Keratinocyte (primary cell): Measurements from ENCODE around the gene CFAP77. TPM values are rescaled to one million over a fixed set of nuclear protein-coding genes. Genes with fewer than 3 reads are reported as not detected.

Source experiments
- DNase-seq: peaks from one replicate; pipeline ENCODE4 v3.0.0-alpha.2; 2011; ENCODE audit warnings: low read depth, missing footprints, low spot score
- FAIRE-seq: peaks from 2 replicates; lab custom pipeline; 2011; peaks lifted over from hg19 to GRCh38; lab: Jason Lieb, UNC
- H2AFZ ChIP-seq: 2 replicates; pipeline ENCODE4 v1.6.0; 2012; ENCODE audit warnings: low read length, control low read depth, inconsistent platforms; ENCODE audit not compliant: control insufficient read depth
- H3K27ac ChIP-seq: 2 replicates; pipeline ENCODE4 v1.5.1; 2011; ENCODE audit warnings: low read length; ENCODE audit not compliant: control insufficient read depth, insufficient read depth
- H3K27me3 ChIP-seq: 3 replicates; pipeline ENCODE4 v1.6.0; 2011; ENCODE audit warnings: low read length; ENCODE audit not compliant: control insufficient read depth, insufficient read depth; ENCODE audit errors: extremely low read depth
- H3K36me3 ChIP-seq, 2 experiments: 2 replicates in 1 of 2; 3 replicates in 1 of 2; pipeline ENCODE4 v1.5.1; 2011; ENCODE audit warnings: low read length in 2 of 2, mild to moderate bottlenecking in 1 of 2; ENCODE audit not compliant: control insufficient read depth in 2 of 2, insufficient read depth in 2 of 2; ENCODE audit errors: extremely low read depth in 1 of 2
- H3K4me1 ChIP-seq: 3 replicates; pipeline ENCODE4 v1.5.1; 2011; ENCODE audit warnings: low read length; ENCODE audit not compliant: control insufficient read depth, insufficient read depth; ENCODE audit errors: extremely low read depth
- H3K4me2 ChIP-seq: 3 replicates; pipeline ENCODE4 v1.6.0; 2011; ENCODE audit warnings: low read depth, low read length; ENCODE audit not compliant: control insufficient read depth, insufficient read depth; ENCODE audit errors: extremely low read depth
- H3K4me3 ChIP-seq, 3 experiments: fragments of 200-600 bp in 1 of 3; sonication (generic) in 1 of 3; 2 replicates in 2 of 3; 3 replicates in 1 of 3; pipeline ENCODE4 v1.5.1; 2011 to 2016; ENCODE audit warnings: low read length in 3 of 3, mild to moderate bottlenecking in 3 of 3, control low read depth in 2 of 3, inconsistent platforms in 1 of 3, low read depth in 1 of 3, mixed read lengths in 1 of 3, mixed run types in 1 of 3, moderate library complexity in 1 of 3; ENCODE audit not compliant: control insufficient read depth in 2 of 3, insufficient read depth in 2 of 3; ENCODE audit errors: extremely low read depth in 1 of 3
- H3K79me2 ChIP-seq: 2 replicates; pipeline ENCODE4 v1.6.0; 2012; ENCODE audit warnings: low read length; ENCODE audit not compliant: control insufficient read depth, insufficient read depth
- H3K9ac ChIP-seq: 3 replicates; pipeline ENCODE4 v1.6.0; 2011; ENCODE audit warnings: low read length; ENCODE audit not compliant: control insufficient read depth, insufficient read depth; ENCODE audit errors: extremely low read depth
- H3K9me1 ChIP-seq: 3 replicates; pipeline ENCODE4 v1.6.0; 2011; ENCODE audit warnings: low read length; ENCODE audit not compliant: control insufficient read depth, insufficient read depth; ENCODE audit errors: extremely low read depth
- H3K9me3 ChIP-seq: 2 replicates; pipeline ENCODE4 v1.5.1; 2012; ENCODE audit warnings: low read depth, low read length; ENCODE audit not compliant: control insufficient read depth
- H4K20me1 ChIP-seq: 3 replicates; pipeline ENCODE4 v1.6.0; 2011; ENCODE audit warnings: low read length; ENCODE audit not compliant: control insufficient read depth, insufficient read depth; ENCODE audit errors: extremely low read depth
- EZH2 ChIP-seq: IDR thresholded peaks from one replicate; pipeline ENCODE4 v1.6.1; 2012; ENCODE audit warnings: inconsistent platforms, mild to moderate bottlenecking, low read length, moderate library complexity
- dilution Hi-C: fragments of 300-500 bp; cut with MboI; formaldehyde crosslinking; loops from one replicate; pipeline ENCODE4 v1.7.0; 2020; ENCODE audit warnings: low sequenced_read_pairs; ENCODE audit not compliant: extremely low pct_ligation_motif_present
- polyA plus RNA-seq, 5 experiments: library from polyadenylated mRNA; depleted of rRNA in 3 of 5; stranded (reverse) in 3 of 5; stranded (forward) in 1 of 5; unstranded in 1 of 5; fragments of >200 nt; gene quantifications; 1 replicate in 1 of 5; 2 replicates in 3 of 5; 3 replicates in 1 of 5; pipeline versions ENCODE4 v1.2.1 to v1.2.3, GENCODE V29; 2011 to 2012; ENCODE audit warnings: missing spikeins in 2 of 5, low read depth in 1 of 5, low replicate concordance in 1 of 5
- TF ChIP-seq, protein P1 (sequence below), 3 experiments: IDR thresholded peaks in 1 of 3; conservative IDR thresholded peaks in 1 of 3; optimal IDR thresholded peaks in 1 of 3; 2 replicates in 2 of 3; 3 replicates in 1 of 3; pipeline versions ENCODE3 to v1.5.1; 2011; ENCODE audit warnings: low read length in 3 of 3, mild to moderate bottlenecking in 3 of 3, moderate library complexity in 2 of 3, control low read depth in 1 of 3, inconsistent platforms in 1 of 3; ENCODE audit not compliant: insufficient read depth in 2 of 3; ENCODE audit errors: extremely low read depth in 1 of 3

Gene CFAP77
- polyA plus RNA-seq, 1 donor (not counting 4 experiments of a cell fraction or from before 2014, with no cell fraction given): not detected

DNA sequence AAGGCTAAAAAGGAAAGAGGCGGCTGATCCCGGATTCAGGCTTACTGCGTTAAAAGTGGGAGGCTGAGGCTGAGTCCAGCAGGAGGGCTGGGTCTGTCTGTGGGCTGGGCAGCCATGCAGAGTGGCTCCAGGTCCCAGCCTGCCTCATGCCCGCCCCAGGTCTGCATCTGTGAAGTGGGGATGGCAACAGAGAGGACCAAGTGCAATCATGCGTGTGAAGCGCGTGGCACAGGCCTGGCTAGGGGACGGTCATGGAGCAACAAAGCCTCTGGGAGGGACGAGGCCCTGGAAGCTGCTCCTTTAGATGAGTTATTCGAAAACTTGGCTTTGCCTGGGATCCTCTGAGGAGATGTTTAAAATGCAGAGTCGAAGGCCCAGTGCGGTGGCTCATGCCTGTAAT, 142.0 kb downstream of the CFAP77 start:
- no peaks in the 10 kb centered on the region for H4K20me1 ChIP-seq
- H3K9ac ChIP-seq: no peak overlapping the region
- FAIRE-seq (no peak), DNase-seq (no peak)
- H3K36me3 ChIP-seq: no peaks in the 10 kb centered on the region
- H3K9me3 ChIP-seq: no peaks in the 10 kb centered on the region
- no peak overlapping the region for H3K4me2 ChIP-seq
- peaks cover 20% of the 10 kb centered on the region for H3K27me3 ChIP-seq
- TF ChIP-seq, protein P1, sequence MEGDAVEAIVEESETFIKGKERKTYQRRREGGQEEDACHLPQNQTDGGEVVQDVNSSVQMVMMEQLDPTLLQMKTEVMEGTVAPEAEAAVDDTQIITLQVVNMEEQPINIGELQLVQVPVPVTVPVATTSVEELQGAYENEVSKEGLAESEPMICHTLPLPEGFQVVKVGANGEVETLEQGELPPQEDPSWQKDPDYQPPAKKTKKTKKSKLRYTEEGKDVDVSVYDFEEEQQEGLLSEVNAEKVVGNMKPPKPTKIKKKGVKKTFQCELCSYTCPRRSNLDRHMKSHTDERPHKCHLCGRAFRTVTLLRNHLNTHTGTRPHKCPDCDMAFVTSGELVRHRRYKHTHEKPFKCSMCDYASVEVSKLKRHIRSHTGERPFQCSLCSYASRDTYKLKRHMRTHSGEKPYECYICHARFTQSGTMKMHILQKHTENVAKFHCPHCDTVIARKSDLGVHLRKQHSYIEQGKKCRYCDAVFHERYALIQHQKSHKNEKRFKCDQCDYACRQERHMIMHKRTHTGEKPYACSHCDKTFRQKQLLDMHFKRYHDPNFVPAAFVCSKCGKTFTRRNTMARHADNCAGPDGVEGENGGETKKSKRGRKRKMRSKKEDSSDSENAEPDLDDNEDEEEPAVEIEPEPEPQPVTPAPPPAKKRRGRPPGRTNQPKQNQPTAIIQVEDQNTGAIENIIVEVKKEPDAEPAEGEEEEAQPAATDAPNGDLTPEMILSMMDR (optimal IDR thresholded peaks at IDR 0.05 in 1 of 3, IDR thresholded peaks at IDR 0.05 in 1 of 3, conservative IDR thresholded peaks at IDR 0.05 in 1 of 3; ENCODE audit: extremely low read depth in 1 of 3, insufficient read depth in 2 of 3, low read length in 3 of 3): no peak
- H3K79me2 ChIP-seq: no peaks in the 10 kb centered on the region
- no peaks in the 10 kb centered on the region for H3K4me1 ChIP-seq
- H2AFZ ChIP-seq: no peak overlapping the region
- H3K4me3 ChIP-seq: no peak overlapping the region
- no peak overlapping the region for H3K27ac ChIP-seq
- dilution Hi-C loops: no loop called here
- no peaks in the 10 kb centered on the region for H3K9me1 ChIP-seq

DNA sequence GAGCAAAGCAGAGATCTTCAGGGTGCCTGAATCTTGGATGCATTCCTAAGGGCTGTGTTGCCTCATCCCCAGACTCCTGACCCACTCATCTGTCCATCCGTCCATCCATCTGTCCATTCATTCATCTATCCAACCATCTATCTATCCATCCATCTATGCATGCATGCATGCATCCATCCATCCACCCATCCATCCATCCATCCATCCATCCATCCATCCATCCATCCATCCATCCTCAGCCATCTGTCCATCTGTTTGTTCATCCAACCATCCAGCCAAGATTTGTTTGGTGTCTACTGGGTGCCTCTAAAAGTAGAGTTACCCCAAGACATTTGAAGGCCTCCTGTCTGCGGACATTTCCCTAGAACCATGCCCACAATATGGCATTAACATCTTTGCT, 144.7 kb downstream of the CFAP77 start:
- H3K36me3 ChIP-seq: no peaks in the 10 kb centered on the region
- no peak overlapping the region for H2AFZ ChIP-seq
- no peaks in the 10 kb centered on the region for H3K9me3 ChIP-seq
- FAIRE-seq (no peak), DNase-seq (no peak)
- H3K27ac ChIP-seq: no peak overlapping the region
- no peak overlapping the region for H3K4me2 ChIP-seq
- H4K20me1 ChIP-seq: no peaks in the 10 kb centered on the region
- dilution Hi-C loops: no loop called here
- TF ChIP-seq EZH2: no peak
- TF ChIP-seq, protein P1 (optimal IDR thresholded peaks at IDR 0.05 in 1 of 3, IDR thresholded peaks at IDR 0.05 in 1 of 3, conservative IDR thresholded peaks at IDR 0.05 in 1 of 3; ENCODE audit: extremely low read depth in 1 of 3, insufficient read depth in 2 of 3, low read length in 3 of 3): no peak
- no peak overlapping the region for H3K9ac ChIP-seq
- H3K79me2 ChIP-seq: no peaks in the 10 kb centered on the region
- H3K4me3 ChIP-seq: no peak overlapping the region
- H3K4me1 ChIP-seq: no peaks in the 10 kb centered on the region
- no peaks in the 10 kb centered on the region for H3K9me1 ChIP-seq
- peaks cover 29% of the 10 kb centered on the region for H3K27me3 ChIP-seq
